B cell (primary cell): ENCODE results near the gene HIP1.
"Not testable (repeated sequence)": the region's sequence is repeated elsewhere in the genome, so short reads cannot be mapped to it uniquely, and the experiment has no call there.

Experiments
- CTCF ChIP-seq: fragments of 200-600 bp; IDR thresholded peaks from one replicate; pipeline ENCODE4 v1.8.0; 2022; ENCODE audit warnings: antibody characterized with exemption, mild to moderate bottlenecking
- EZH2 ChIP-seq: IDR thresholded peaks from 2 replicates; pipeline ENCODE4 v1.6.1; 2012; ENCODE audit warnings: borderline replicate concordance, low read depth, mild to moderate bottlenecking, moderate library complexity, low read length; ENCODE audit not compliant: insufficient read depth, poor library complexity, severe bottlenecking

- not testable (repeated sequence) for TF ChIP-seq CTCF, EZH2
Observed at GRCh38 chr7:75693668-75694067, 45.1 kb downstream of the HIP1 start.
